Transverse colon (tissue), 4 donors: ENCODE measurements around the gene TLX1.

Experiments
- POLR2A ChIP-seq: fragments of 450-650 bp; IDR thresholded peaks from one replicate; pipeline ENCODE4 v1.6.1; 2016; ENCODE audit warnings: antibody characterized with exemption, mild to moderate bottlenecking, moderate library complexity
- POLR2AphosphoS5 ChIP-seq, 3 donors: sonication (generic); formaldehyde crosslinking; IDR thresholded peaks; one replicate each; pipeline ENCODE4 v1.6.1; 2016; ENCODE audit warnings: antibody characterized with exemption in 3 of 3
- TF ChIP-seq, protein P1 (sequence below), 5 experiments: fragments of 200-600 bp in 3 of 5; fragments of 450-650 bp in 2 of 5; sonication (generic) in 3 of 5; IDR thresholded peaks; 1 replicate in 2 of 5; 2 replicates in 3 of 5; pipeline ENCODE4 v1.5.1; 2016 to 2017; ENCODE audit warnings: antibody characterized with exemption in 5 of 5, inconsistent platforms in 3 of 5, mild to moderate bottlenecking in 2 of 5, moderate library complexity in 1 of 5

- TF ChIP-seq POLR2A (no peak), POLR2AphosphoS5 (IDR thresholded peaks at IDR 0.05) (no peak)
- TF ChIP-seq, protein P1, sequence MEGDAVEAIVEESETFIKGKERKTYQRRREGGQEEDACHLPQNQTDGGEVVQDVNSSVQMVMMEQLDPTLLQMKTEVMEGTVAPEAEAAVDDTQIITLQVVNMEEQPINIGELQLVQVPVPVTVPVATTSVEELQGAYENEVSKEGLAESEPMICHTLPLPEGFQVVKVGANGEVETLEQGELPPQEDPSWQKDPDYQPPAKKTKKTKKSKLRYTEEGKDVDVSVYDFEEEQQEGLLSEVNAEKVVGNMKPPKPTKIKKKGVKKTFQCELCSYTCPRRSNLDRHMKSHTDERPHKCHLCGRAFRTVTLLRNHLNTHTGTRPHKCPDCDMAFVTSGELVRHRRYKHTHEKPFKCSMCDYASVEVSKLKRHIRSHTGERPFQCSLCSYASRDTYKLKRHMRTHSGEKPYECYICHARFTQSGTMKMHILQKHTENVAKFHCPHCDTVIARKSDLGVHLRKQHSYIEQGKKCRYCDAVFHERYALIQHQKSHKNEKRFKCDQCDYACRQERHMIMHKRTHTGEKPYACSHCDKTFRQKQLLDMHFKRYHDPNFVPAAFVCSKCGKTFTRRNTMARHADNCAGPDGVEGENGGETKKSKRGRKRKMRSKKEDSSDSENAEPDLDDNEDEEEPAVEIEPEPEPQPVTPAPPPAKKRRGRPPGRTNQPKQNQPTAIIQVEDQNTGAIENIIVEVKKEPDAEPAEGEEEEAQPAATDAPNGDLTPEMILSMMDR (IDR thresholded peaks at IDR 0.05), result no peak
Measured at GRCh38 chr10:101133489-101134298, 2.6 kb downstream of the TLX1 start.
